AG10803 (cell line): ENCODE results near the gene CDHR2.

Source experiments
- DNase-seq: peaks from one replicate; pipeline ENCODE4 v3.0.0; 2010; ENCODE audit warnings: low read depth
- H3K4me3 ChIP-seq: 2 replicates; pipeline ENCODE4 v1.5.1; 2011; ENCODE audit warnings: mild to moderate bottlenecking, low read length, control low read depth
- TF ChIP-seq, protein P1 (sequence below): conservative IDR thresholded peaks from 2 replicates; pipeline ENCODE4 v1.5.1; 2011; ENCODE audit warnings: mild to moderate bottlenecking, low read length, control low read depth, inconsistent platforms

The CDHR2 gene

DNA sequence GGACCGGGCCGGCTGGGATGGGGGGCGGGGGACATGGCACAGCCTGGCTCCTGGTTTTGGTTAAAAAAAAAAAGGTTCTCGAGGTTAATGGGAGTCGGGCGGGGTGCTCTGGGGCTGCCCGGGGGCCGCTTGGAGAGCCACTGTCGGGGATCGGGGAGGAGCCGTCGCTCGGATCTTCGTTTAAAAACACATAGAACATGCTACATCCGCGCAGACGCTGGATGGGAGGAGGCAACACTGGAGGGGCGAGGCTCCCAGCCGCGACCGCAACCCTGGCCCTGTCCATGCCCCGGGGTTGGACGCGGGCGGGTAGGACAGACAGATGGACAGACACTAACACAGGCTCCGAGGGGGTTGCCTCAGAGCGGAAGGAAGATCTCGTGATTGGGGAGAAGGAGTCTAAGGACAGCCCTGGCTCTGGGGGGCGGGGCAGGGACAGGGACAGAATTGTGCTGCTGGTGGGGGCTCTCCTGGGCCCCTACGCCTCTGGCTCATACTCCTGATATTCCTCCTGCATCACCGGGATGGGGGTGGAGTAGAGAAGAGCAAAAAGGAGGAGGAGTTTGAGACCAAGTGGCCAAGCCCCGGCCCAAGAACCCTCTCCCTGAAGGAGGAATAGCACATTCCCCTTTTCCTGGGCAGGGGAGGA is 71.3 kb downstream of the CDHR2 start:
- peak overlapping the region; percentile 5; the same call in 1 of the 2 replicates for H3K4me3 ChIP-seq
- DNase-seq, result peak; percentile 21

DNA sequence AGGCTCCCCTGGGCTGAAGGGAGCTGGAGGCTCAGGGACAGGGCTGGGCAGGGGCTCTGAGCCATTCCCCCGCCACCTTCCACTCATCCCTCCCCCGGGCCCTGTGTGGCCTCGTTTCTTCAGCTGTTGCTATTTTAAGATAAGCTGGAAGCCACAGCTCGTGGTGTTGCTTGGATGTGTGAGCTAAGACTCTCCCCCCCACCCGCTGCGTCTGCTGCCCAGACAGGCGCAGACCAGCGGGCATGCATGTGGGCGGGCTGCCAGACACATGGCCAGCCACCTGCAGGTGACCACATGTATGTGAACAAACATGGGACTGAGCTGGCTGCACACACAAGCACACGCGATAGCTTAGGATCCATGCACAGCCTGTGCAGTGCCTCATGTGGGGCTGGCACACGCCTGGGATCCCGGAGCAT is 72.5 kb downstream of the CDHR2 start:
- DNase-seq, result no peak
- TF ChIP-seq, protein P1, sequence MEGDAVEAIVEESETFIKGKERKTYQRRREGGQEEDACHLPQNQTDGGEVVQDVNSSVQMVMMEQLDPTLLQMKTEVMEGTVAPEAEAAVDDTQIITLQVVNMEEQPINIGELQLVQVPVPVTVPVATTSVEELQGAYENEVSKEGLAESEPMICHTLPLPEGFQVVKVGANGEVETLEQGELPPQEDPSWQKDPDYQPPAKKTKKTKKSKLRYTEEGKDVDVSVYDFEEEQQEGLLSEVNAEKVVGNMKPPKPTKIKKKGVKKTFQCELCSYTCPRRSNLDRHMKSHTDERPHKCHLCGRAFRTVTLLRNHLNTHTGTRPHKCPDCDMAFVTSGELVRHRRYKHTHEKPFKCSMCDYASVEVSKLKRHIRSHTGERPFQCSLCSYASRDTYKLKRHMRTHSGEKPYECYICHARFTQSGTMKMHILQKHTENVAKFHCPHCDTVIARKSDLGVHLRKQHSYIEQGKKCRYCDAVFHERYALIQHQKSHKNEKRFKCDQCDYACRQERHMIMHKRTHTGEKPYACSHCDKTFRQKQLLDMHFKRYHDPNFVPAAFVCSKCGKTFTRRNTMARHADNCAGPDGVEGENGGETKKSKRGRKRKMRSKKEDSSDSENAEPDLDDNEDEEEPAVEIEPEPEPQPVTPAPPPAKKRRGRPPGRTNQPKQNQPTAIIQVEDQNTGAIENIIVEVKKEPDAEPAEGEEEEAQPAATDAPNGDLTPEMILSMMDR, result no peak
- no peak overlapping the region for H3K4me3 ChIP-seq

More for the DNA sequence above, 71.3 kb downstream of the CDHR2 start:
- TF ChIP-seq, protein P1, result no peak

DNA sequence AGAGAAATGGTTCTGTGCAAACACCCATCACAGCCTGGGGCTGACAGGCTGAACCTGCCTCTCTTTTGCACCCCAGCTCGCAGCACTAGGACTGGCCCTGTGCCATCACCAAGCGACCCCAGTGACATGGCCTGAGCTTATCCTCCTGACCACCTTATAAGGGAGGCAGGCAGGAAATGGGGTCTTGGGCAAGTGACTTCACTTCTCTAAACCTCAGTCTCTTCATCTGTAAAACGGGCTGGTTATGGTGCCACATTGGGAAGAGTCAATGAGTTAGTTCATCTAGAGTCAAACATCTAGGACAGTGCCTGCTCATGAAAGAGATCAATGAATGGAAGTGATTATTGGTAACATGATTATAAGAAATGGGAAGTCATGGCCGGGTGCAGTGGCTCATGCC is 75.0 kb downstream of the CDHR2 start:
- TF ChIP-seq, protein P1, result no peak
- DNase-seq, result no peak

DNA sequence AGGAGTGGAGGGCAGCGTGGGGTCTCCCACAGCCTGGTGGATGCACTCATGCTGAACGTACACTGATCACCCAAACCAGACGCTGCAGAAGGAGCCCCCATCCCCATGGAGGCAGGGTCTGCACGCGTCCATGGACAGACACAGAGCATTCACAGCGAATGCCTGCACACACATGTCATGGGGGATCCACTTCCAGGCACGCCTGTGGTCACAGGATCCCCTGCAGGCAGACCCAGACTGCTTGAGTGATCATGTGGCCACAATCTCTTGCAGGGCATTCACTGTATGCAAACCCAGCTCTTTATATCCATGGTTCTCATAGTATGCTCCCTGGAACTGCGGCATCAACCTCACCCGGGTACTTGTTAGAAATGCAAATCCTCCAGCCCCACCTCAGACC is 75.8 kb downstream of the CDHR2 start:
- DNase-seq, result no peak
- TF ChIP-seq, protein P1, result no peak
- no peak overlapping the region for H3K4me3 ChIP-seq

More for the DNA sequence above, 75.0 kb downstream of the CDHR2 start:
- H3K4me3 ChIP-seq, result no peak overlapping the region

DNA sequence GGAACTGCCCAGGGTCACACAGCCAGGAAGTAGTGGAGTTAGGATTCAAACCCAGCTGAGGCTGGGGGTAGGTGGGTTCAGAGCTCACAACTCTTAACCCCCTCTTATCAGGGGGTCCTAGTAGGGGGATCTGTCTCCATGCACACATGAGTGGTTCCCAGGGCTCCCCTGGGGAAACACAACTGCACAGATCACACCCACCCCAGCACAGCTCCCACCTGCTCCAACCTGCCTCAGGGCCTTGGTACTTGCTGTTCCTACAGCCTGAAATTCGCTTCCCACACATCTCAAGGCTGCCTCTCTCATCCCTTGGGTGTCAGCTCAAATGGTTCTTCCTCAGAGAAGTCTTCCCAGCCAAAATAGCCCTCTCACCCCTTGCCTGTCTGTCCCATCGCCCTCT is 76.4 kb downstream of the CDHR2 start:
- TF ChIP-seq, protein P1, result no peak
- H3K4me3 ChIP-seq, result no peak overlapping the region
- no peak for DNase-seq

DNA sequence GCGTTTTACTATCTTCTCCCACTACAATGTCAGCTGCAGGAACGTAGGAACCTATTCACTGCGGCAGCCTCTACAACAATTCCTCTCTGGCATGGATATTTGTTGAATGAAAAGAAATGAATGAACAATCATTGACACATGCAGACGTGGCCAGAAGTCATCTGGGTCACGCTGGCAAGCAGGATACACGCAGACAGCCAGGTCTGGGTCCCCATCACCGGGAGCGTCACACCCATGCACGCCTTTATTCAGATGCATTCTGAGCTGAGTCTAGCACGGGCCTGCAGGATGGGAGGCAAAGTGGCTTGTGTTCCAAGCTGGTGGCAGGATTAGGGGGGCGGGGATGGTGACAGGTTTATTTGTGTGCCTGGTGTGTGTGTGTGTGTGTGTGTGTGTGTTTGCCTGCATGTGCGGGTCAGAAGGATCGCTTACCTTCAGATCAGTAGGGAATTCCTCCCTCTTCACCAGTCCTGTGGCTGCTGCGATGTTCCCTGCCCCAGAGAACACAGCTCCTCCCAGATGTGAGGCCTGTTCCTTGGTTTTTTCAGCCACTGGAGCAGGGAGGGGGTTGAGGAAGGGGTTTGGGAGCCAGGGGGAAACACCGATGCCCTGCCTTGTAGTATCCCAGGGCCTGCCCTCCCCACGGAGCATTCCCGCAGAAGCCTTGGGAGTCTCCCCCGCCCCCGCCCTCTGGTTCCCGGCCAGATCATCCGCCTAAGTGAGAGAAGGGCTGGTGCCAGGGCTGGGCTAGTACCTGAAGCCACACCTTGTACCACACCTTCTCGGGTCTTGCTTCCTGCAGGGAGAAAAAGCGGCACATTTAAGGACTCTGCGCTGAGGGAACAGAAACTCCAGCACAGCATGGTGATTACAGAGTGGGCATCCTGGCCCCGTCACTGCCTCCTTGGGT is 77.1 kb downstream of the CDHR2 start:
- DNase-seq, result no peak
- TF ChIP-seq, protein P1, result no peak
- H3K4me3 ChIP-seq, result no peak overlapping the region

DNA sequence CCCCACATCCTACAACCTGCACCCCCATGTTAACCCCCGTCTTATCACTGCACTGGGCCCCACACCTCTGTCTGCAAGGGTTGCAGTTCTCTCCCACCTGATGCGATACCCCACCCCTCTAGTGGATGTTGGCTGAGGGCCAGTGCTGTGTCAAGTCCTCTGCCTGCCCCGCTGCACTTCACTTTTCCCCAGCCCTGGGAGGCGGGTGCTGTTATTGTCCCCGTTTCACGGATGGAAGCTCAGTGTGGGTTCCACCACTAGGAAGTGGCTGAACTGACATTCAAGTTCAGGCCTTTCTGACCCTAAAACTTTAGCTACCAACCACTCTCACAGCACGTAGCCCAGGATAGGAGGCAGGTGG is 77.7 kb downstream of the CDHR2 start:
- no peak overlapping the region for H3K4me3 ChIP-seq
- TF ChIP-seq, protein P1, result no peak
- no peak for DNase-seq
